ENCODE measurements around the gene TELO2.

DNA sequence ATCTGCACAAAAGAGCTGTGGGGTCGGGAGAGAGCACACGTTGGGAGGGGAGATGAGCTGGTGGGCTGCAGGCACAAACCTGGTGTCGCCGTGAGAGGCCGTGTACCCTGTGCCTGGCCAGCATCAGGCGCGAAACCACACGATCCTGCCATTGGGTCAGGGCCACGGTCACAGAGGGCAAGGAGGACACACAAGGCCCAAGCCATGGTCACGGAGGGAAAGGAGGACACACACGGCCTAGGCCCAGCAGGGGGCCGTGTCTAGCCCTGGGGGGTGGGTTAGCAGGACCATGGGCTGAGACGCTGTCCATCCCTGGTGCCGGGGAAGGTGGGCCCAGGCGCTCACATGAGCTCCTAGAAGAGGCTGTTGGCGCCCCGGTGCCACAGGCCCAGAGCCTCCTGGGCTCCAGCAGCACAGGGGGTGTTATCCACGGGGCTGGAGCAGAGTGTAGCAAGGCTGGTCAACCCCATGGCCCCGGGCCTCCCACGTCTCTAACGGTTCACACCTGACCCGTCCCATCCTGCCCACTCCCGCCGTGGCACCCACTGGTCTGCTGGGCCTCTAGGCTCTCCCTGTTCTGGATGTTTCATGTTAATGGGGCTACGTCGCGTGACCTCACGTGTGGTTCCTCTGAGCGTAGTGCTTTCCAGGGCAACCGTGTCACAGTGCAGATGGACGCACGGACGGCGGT is 41.3 kb upstream of the TELO2 start:
- TF ChIP-seq, protein P1, sequence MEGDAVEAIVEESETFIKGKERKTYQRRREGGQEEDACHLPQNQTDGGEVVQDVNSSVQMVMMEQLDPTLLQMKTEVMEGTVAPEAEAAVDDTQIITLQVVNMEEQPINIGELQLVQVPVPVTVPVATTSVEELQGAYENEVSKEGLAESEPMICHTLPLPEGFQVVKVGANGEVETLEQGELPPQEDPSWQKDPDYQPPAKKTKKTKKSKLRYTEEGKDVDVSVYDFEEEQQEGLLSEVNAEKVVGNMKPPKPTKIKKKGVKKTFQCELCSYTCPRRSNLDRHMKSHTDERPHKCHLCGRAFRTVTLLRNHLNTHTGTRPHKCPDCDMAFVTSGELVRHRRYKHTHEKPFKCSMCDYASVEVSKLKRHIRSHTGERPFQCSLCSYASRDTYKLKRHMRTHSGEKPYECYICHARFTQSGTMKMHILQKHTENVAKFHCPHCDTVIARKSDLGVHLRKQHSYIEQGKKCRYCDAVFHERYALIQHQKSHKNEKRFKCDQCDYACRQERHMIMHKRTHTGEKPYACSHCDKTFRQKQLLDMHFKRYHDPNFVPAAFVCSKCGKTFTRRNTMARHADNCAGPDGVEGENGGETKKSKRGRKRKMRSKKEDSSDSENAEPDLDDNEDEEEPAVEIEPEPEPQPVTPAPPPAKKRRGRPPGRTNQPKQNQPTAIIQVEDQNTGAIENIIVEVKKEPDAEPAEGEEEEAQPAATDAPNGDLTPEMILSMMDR (IDR thresholded peaks at IDR 0.05): no peak
- no peak for TF ChIP-seq POLR2A (IDR thresholded peaks at IDR 0.05)

Data from lower leg skin (tissue), 3 donors.